K562 (cell line): ENCODE measurements around the gene TRMT1. TPM values are rescaled to one million over a fixed set of nuclear protein-coding genes. Genes with fewer than 3 reads are reported as not detected.
A peak's percentile ranks its signal among the peaks of the same experiment; 100 is the strongest.

Experiments used
- CEBPG ChIP-seq, 3 experiments: fragments of 200-800 bp in 1 of 3; sonication (Bioruptor generic) in 1 of 3; sonication (generic) in 1 of 3; formaldehyde crosslinking in 1 of 3; IDR thresholded peaks in 2 of 3; conservative IDR thresholded peaks in 1 of 3; 2 replicates each; pipeline versions ENCODE4 v1.6.1 to v1.8.0; 2016 to 2022; ENCODE audit warnings: missing compliant biosample characterization in 2 of 3, missing genetic modification characterization in 2 of 3, mild to moderate bottlenecking in 1 of 3, missing genetic modification reagents in 1 of 3
- CHCHD3 ChIP-seq: fragments of 250-450 bp; sonication (Bioruptor Pico); IDR thresholded peaks from 2 replicates; pipeline ENCODE4 v2.1.2; 2022; ENCODE audit warnings: mild to moderate bottlenecking
- CHD2 ChIP-seq: IDR thresholded peaks from 2 replicates; pipeline ENCODE4 v1.6.1; 2011; ENCODE audit warnings: low read depth, low read length
- ELF4 ChIP-seq: fragments of 450-650 bp; formaldehyde crosslinking; IDR thresholded peaks from 2 replicates; pipeline ENCODE4 v1.4.0; 2022; ENCODE audit warnings: missing genetic modification characterization
- MTA1 ChIP-seq: fragments of 450-650 bp; IDR thresholded peaks from 2 replicates; pipeline ENCODE4 v1.6.1; 2017; ENCODE audit warnings: borderline replicate concordance
- RBM22 ChIP-seq: fragments of 200-400 bp; formaldehyde crosslinking; IDR thresholded peaks from 2 replicates; pipeline ENCODE4 v1.6.1; 2018; ENCODE audit warnings: low read length, low read depth; ENCODE audit not compliant: poor library complexity, severe bottlenecking
- SAP30 ChIP-seq: fragments of 200-600 bp; sonication (generic); IDR thresholded peaks from 2 replicates; pipeline ENCODE4 v1.6.1; 2012; ENCODE audit warnings: borderline replicate concordance, low read depth, mild to moderate bottlenecking, moderate library complexity, low read length, control low read depth, inconsistent platforms; ENCODE audit not compliant: insufficient read depth, poor library complexity, severe bottlenecking
- SUPT5H ChIP-seq: fragments of 450-650 bp; IDR thresholded peaks from 2 replicates; pipeline ENCODE4 v1.6.1; 2016
- TRIM24 ChIP-seq, 2 experiments: fragments of 450-650 bp; IDR thresholded peaks; 2 replicates each; pipeline ENCODE4 v1.6.1; 2016
- polyA plus RNA-seq, 8 experiments: library from polyadenylated mRNA; depleted of rRNA in 4 of 8; stranded (reverse) in 5 of 8; unstranded in 3 of 8; fragments of >200 nt; fragmentation: Nextera tagmentation in 2 of 8; fragmentation: Illumina TruSeq in 1 of 8; extraction: Ambion mirVana in 2 of 8; extraction: Trizol in 1 of 8; gene quantifications; 2 replicates each; pipeline versions ENCODE4 v1.2.1 to v1.2.3, GENCODE V29; 2011 to 2014; ENCODE audit warnings: inconsistent platforms in 1 of 8, missing spikeins in 1 of 8
- total RNA-seq, 7 experiments: library from RNA; depleted of rRNA in 6 of 7; stranded (reverse); fragments of >200 nt in 6 of 7; fragmentation: Illumina TruSeq in 2 of 7; extraction: Trizol in 2 of 7; gene quantifications; 2 replicates each; pipeline versions ENCODE4 v1.2.1 to v1.2.3, GENCODE V29; 2011 to 2021; ENCODE audit warnings: low replicate concordance in 1 of 7
- TF ChIP-seq, protein P1 (sequence below), 3 experiments: fragments of 200-800 bp in 1 of 3; fragments of 250-450 bp in 1 of 3; fragments of 450-650 bp in 1 of 3; sonication (Bioruptor Pico) in 1 of 3; sonication (Bioruptor generic) in 1 of 3; formaldehyde crosslinking in 1 of 3; IDR thresholded peaks; 2 replicates each; pipeline versions ENCODE4 v1.6.1 to v1.8.0; 2016 to 2022; ENCODE audit warnings: mild to moderate bottlenecking in 2 of 3, missing genetic modification characterization in 2 of 3, missing compliant biosample characterization in 1 of 3, moderate library complexity in 1 of 3
- TF ChIP-seq, protein P2 (sequence below): fragments of 450-650 bp; formaldehyde crosslinking; IDR thresholded peaks from 2 replicates; pipeline ENCODE4 v1.4.0; 2022; ENCODE audit warnings: missing genetic modification characterization
- TF ChIP-seq, protein P3 (sequence below): fragments of 450-650 bp; IDR thresholded peaks from 2 replicates; pipeline ENCODE4 v1.6.1; 2016; ENCODE audit warnings: low read depth

The TRMT1 gene
- total and polyA plus RNA-seq, 9 of the 15 experiments (the other 6 are each of a cell fraction or from before 2014, with no cell fraction given) = 5.8 to 158 (median 54.3) TPM

DNA sequence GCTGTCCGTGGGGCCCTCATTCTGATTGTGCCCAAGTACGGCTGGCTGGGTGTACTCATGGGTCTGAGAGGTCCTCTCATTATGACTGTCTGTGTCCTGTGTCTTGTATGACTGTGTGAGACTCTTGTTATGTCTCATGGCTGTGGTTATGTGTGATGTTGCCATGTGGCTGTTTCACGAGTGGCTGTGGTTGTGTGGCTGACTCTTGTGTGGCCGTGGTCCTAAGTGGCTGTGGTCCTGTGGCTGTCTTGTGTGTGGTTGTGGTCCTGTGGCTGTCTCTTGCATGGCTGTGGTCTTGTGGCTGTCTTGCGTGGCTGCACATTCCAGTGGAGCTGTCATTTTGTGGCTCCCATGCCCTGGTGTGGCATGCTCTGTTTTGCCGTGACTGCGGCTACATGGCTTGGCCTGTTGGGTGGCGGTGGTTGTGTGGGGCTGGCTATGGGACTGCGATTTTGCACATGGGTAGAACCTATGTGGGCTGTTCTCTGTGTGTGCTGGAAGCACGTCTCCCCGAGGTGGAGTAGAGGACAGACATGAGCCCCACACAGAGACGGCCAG is 16.4 kb downstream of the TRMT1 start (continued):
- TF ChIP-seq, protein P1, sequence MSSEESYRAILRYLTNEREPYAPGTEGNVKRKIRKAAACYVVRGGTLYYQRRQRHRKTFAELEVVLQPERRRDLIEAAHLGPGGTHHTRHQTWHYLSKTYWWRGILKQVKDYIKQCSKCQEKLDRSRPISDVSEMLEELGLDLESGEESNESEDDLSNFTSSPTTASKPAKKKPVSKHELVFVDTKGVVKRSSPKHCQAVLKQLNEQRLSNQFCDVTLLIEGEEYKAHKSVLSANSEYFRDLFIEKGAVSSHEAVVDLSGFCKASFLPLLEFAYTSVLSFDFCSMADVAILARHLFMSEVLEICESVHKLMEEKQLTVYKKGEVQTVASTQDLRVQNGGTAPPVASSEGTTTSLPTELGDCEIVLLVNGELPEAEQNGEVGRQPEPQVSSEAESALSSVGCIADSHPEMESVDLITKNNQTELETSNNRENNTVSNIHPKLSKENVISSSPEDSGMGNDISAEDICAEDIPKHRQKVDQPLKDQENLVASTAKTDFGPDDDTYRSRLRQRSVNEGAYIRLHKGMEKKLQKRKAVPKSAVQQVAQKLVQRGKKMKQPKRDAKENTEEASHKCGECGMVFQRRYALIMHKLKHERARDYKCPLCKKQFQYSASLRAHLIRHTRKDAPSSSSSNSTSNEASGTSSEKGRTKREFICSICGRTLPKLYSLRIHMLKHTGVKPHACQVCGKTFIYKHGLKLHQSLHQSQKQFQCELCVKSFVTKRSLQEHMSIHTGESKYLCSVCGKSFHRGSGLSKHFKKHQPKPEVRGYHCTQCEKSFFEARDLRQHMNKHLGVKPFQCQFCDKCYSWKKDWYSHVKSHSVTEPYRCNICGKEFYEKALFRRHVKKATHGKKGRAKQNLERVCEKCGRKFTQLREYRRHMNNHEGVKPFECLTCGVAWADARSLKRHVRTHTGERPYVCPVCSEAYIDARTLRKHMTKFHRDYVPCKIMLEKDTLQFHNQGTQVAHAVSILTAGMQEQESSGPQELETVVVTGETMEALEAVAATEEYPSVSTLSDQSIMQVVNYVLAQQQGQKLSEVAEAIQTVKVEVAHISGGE (CRISPR knock-in tag; IDR thresholded peaks at IDR 0.05) = no peak
- peak; percentile 83 for TF ChIP-seq ELF4
- no peak for TF ChIP-seq CEBPG (CRISPR knock-in tag; IDR thresholded peaks at IDR 0.05)
- TF ChIP-seq CEBPG (tag; conservative IDR thresholded peaks at IDR 0.05 in 1 of 2, IDR thresholded peaks at IDR 0.05 in 1 of 2) = no peak
- peak; percentile 74 for TF ChIP-seq SUPT5H
- TF ChIP-seq MTA1 = peak; percentile 70; the same call in 1 of the 2 replicates
- TF ChIP-seq, protein P2, sequence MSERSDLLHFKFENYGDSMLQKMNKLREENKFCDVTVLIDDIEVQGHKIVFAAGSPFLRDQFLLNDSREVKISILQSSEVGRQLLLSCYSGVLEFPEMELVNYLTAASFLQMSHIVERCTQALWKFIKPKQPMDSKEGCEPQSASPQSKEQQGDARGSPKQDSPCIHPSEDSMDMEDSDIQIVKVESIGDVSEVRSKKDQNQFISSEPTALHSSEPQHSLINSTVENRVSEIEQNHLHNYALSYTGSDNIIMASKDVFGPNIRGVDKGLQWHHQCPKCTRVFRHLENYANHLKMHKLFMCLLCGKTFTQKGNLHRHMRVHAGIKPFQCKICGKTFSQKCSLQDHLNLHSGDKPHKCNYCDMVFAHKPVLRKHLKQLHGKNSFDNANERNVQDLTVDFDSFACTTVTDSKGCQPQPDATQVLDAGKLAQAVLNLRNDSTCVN (CRISPR knock-in tag) = peak; percentile 54; the same call in 1 of the 2 replicates
- TF ChIP-seq, protein P3, sequence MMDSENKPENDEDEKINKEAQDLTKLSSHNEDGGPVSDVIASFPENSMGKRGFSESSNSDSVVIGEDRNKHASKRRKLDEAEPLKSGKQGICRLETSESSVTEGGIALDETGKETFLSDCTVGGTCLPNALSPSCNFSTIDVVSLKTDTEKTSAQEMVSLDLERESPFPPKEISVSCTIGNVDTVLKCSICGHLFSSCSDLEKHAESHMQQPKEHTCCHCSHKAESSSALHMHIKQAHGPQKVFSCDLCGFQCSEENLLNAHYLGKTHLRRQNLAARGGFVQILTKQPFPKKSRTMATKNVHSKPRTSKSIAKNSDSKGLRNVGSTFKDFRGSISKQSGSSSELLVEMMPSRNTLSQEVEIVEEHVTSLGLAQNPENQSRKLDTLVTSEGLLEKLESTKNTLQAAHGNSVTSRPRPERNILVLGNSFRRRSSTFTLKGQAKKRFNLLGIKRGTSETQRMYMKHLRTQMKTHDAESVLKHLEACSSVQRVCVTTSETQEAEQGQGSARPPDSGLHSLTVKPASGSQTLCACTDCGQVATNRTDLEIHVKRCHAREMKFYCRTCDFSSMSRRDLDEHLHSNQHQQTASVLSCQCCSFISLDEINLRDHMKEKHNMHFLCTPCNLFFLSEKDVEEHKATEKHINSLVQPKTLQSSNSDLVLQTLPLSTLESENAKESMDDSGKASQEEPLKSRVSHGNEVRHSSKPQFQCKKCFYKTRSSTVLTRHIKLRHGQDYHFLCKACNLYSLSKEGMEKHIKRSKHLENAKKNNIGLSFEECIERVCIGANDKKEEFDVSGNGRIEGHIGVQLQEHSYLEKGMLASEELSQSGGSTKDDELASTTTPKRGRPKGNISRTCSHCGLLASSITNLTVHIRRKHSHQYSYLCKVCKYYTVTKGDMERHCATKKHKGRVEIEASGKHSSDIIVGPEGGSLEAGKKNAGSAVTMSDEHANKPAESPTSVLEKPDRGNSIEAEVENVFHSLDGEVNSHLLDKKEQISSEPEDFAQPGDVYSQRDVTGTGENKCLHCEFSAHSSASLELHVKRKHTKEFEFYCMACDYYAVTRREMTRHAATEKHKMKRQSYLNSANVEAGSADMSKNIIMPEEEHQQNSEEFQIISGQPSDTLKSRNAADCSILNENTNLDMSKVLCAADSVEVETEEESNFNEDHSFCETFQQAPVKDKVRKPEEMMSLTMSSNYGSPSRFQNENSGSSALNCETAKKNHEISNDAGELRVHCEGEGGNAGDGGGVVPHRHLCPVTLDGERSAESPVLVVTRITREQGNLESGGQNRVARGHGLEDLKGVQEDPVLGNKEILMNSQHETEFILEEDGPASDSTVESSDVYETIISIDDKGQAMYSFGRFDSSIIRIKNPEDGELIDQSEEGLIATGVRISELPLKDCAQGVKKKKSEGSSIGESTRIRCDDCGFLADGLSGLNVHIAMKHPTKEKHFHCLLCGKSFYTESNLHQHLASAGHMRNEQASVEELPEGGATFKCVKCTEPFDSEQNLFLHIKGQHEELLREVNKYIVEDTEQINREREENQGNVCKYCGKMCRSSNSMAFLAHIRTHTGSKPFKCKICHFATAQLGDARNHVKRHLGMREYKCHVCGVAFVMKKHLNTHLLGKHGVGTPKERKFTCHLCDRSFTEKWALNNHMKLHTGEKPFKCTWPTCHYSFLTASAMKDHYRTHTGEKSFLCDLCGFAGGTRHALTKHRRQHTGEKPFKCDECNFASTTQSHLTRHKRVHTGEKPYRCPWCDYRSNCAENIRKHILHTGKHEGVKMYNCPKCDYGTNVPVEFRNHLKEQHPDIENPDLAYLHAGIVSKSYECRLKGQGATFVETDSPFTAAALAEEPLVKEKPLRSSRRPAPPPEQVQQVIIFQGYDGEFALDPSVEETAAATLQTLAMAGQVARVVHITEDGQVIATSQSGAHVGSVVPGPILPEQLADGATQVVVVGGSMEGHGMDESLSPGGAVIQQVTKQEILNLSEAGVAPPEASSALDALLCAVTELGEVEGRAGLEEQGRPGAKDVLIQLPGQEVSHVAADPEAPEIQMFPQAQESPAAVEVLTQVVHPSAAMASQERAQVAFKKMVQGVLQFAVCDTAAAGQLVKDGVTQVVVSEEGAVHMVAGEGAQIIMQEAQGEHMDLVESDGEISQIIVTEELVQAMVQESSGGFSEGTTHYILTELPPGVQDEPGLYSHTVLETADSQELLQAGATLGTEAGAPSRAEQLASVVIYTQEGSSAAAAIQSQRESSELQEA = no peak
- no peak for TF ChIP-seq SAP30
- no peak for TF ChIP-seq RBM22
- peak in 1 of 2 experiments; percentile 23; a peak in 1 of 4 replicates for TF ChIP-seq TRIM24 (IDR thresholded peaks at IDR 0.05)
- TF ChIP-seq CHD2 = no peak
- TF ChIP-seq CHCHD3 (CRISPR knock-in tag) = no peak
